ENCODE results near the gene GPC6.

The GPC6 gene

GRCh38 chr13:94050039-94050438 lies 823.4 kb downstream of the GPC6 start:
- Histone ChIP-seq H2AFZ (ENCODE audit: low read depth) (no peak overlapping the region), H3K9ac (no peak overlapping the region), H3K4me2 (no peak overlapping the region), H3K4me3 (IDR thresholded peaks at IDR 0.05; ENCODE audit: insufficient read depth, low read depth, low read length) (no peak overlapping the region), H3K79me2 (ENCODE audit: insufficient read depth, low read depth) (no peaks in the 10 kb centered on the region), H3K36me3 (ENCODE audit: insufficient read depth) (no peaks in the 10 kb centered on the region), H3K27ac (no peak overlapping the region), H3K4me1 (ENCODE audit: low read depth, poor library complexity, severe bottlenecking) (peaks cover 21% of the 10 kb centered on the region), H3K27me3 (ENCODE audit: insufficient read depth, low read depth) (no peaks in the 10 kb centered on the region), H4K20me1 (ENCODE audit: insufficient read depth) (no peaks in the 10 kb centered on the region)
- no peak for TF ChIP-seq CTCF (conservative IDR thresholded peaks at IDR 0.05; ENCODE audit: low read depth, low read length)

GRCh38 chr13:94050686-94051085 lies 824.1 kb downstream of the GPC6 start:
- H3K4me3 ChIP-seq (IDR thresholded peaks at IDR 0.05; ENCODE audit: insufficient read depth, low read depth, low read length) = no peak overlapping the region
- H3K27ac ChIP-seq = no peak overlapping the region
- peaks cover 28% of the 10 kb centered on the region for H3K4me1 ChIP-seq (ENCODE audit: low read depth, poor library complexity, severe bottlenecking)
- H3K27me3 ChIP-seq (ENCODE audit: insufficient read depth, low read depth) = no peaks in the 10 kb centered on the region
- no peak overlapping the region for H3K9ac ChIP-seq
- H4K20me1 ChIP-seq (ENCODE audit: insufficient read depth) = no peaks in the 10 kb centered on the region
- no peak overlapping the region for H3K4me2 ChIP-seq
- TF ChIP-seq CTCF (conservative IDR thresholded peaks at IDR 0.05; ENCODE audit: low read depth, low read length) = no peak
- H3K36me3 ChIP-seq (ENCODE audit: insufficient read depth) = no peaks in the 10 kb centered on the region
- no peaks in the 10 kb centered on the region for H3K79me2 ChIP-seq (ENCODE audit: insufficient read depth, low read depth)
- no peak overlapping the region for H2AFZ ChIP-seq (ENCODE audit: low read depth)

GRCh38 chr13:94053986-94054593 lies 827.5 kb downstream of the GPC6 start:
- Histone ChIP-seq H3K4me1 (ENCODE audit: low read depth, poor library complexity, severe bottlenecking) (peaks cover 28% of the 10 kb centered on the region), H3K9ac (peak overlapping the region; percentile 42; the same call in 1 of the 2 replicates), H3K27ac (peak overlapping the region; percentile 75), H4K20me1 (ENCODE audit: insufficient read depth) (no peaks in the 10 kb centered on the region), H3K4me3 (IDR thresholded peaks at IDR 0.05; ENCODE audit: insufficient read depth, low read depth, low read length) (no peak overlapping the region), H3K27me3 (ENCODE audit: insufficient read depth, low read depth) (no peaks in the 10 kb centered on the region), H3K79me2 (ENCODE audit: insufficient read depth, low read depth) (no peaks in the 10 kb centered on the region), H3K36me3 (ENCODE audit: insufficient read depth) (no peaks in the 10 kb centered on the region), H3K4me2 (peak overlapping the region; percentile 54), H2AFZ (ENCODE audit: low read depth) (peak overlapping the region; percentile 38; the same call in 1 of the 2 replicates)
- no peak for TF ChIP-seq CTCF (conservative IDR thresholded peaks at IDR 0.05; ENCODE audit: low read depth, low read length)

GRCh38 chr13:94056362-94056990 lies 829.9 kb downstream of the GPC6 start:
- Histone ChIP-seq H3K9ac (no peak overlapping the region), H3K36me3 (ENCODE audit: insufficient read depth) (no peaks in the 10 kb centered on the region), H2AFZ (ENCODE audit: low read depth) (no peak overlapping the region), H3K27me3 (ENCODE audit: insufficient read depth, low read depth) (no peaks in the 10 kb centered on the region), H4K20me1 (ENCODE audit: insufficient read depth) (no peaks in the 10 kb centered on the region), H3K4me2 (no peak overlapping the region), H3K4me1 (ENCODE audit: low read depth, poor library complexity, severe bottlenecking) (peaks cover 32% of the 10 kb centered on the region), H3K27ac (no peak overlapping the region), H3K4me3 (IDR thresholded peaks at IDR 0.05; ENCODE audit: insufficient read depth, low read depth, low read length) (no peak overlapping the region), H3K79me2 (ENCODE audit: insufficient read depth, low read depth) (no peaks in the 10 kb centered on the region)
- TF ChIP-seq CTCF (conservative IDR thresholded peaks at IDR 0.05; ENCODE audit: low read depth, low read length) = no peak
